Astrocyte (in vitro differentiated cells and primary cell): ENCODE measurements around the gene RNF39.

Experiments used
- EZH2 ChIP-seq: IDR thresholded peaks from 2 replicates; pipeline ENCODE4 v1.6.1; 2012; ENCODE audit warnings: mild to moderate bottlenecking, low read length, inconsistent platforms; ENCODE audit not compliant: insufficient read depth
- TF ChIP-seq, protein P1 (sequence below): IDR thresholded peaks from 2 replicates; pipeline ENCODE4 v1.5.1; 2011; ENCODE audit warnings: low read depth, mild to moderate bottlenecking, inconsistent platforms, low read length, moderate library complexity; ENCODE audit not compliant: insufficient read depth

DNA sequence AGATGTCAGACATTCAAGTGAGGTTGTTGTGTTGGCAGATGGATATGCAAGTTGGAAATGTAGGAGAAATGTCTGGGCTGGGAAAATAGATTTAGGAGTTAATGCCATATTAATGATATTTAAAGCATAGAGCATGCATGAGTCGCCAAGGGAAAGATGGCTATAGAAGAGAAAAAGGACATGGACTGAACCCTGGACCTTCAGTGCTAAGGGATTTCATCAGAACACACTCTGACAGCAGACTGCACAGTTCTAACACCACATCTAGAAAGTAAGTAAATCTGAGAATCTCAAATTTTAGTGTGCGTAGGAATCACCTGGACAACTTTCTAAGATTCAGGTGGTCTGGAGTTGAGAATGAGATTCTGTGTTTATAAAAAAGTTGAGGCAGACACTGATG lies 31.8 kb downstream of the RNF39 start:
- TF ChIP-seq, protein P1, sequence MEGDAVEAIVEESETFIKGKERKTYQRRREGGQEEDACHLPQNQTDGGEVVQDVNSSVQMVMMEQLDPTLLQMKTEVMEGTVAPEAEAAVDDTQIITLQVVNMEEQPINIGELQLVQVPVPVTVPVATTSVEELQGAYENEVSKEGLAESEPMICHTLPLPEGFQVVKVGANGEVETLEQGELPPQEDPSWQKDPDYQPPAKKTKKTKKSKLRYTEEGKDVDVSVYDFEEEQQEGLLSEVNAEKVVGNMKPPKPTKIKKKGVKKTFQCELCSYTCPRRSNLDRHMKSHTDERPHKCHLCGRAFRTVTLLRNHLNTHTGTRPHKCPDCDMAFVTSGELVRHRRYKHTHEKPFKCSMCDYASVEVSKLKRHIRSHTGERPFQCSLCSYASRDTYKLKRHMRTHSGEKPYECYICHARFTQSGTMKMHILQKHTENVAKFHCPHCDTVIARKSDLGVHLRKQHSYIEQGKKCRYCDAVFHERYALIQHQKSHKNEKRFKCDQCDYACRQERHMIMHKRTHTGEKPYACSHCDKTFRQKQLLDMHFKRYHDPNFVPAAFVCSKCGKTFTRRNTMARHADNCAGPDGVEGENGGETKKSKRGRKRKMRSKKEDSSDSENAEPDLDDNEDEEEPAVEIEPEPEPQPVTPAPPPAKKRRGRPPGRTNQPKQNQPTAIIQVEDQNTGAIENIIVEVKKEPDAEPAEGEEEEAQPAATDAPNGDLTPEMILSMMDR: no peak
- no peak for TF ChIP-seq EZH2
